Endothelial cell of umbilical vein (primary cell): ENCODE data around the gene TARBP1.

Experiments used
- EZH2 ChIP-seq: IDR thresholded peaks from 2 replicates; pipeline ENCODE4 v1.6.1; 2012; ENCODE audit warnings: borderline replicate concordance, low read depth, mild to moderate bottlenecking, moderate library complexity, low read length, inconsistent platforms; ENCODE audit not compliant: severe bottlenecking
- FOS ChIP-seq: IDR thresholded peaks from 2 replicates; pipeline ENCODE4 v1.6.1; 2011; ENCODE audit warnings: mild to moderate bottlenecking, low read length, moderate library complexity, borderline replicate concordance; ENCODE audit not compliant: insufficient read depth
- GATA2 ChIP-seq: IDR thresholded peaks from 2 replicates; pipeline ENCODE4 v1.7.0; 2011; ENCODE audit warnings: low read depth, mild to moderate bottlenecking, moderate library complexity, mixed read lengths, low read length; ENCODE audit not compliant: insufficient read length, insufficient read depth
- JUN ChIP-seq: IDR thresholded peaks from 2 replicates; pipeline ENCODE4 v1.6.1; 2011; ENCODE audit warnings: borderline replicate concordance, low read depth; ENCODE audit not compliant: insufficient read length, insufficient read depth
- MYC ChIP-seq: IDR thresholded peaks from one replicate; pipeline ENCODE4 v1.6.1; 2011; ENCODE audit warnings: mild to moderate bottlenecking, low read depth, low read length
- POLR2A ChIP-seq: IDR thresholded peaks from 2 replicates; pipeline ENCODE4 v1.6.1; 2012; ENCODE audit warnings: low read depth, mild to moderate bottlenecking, control low read depth, low read length
- POLR2AphosphoS5 ChIP-seq: IDR thresholded peaks from 2 replicates; pipeline ENCODE4 v1.6.1; 2012; ENCODE audit warnings: low read depth, mild to moderate bottlenecking, control low read depth, low read length, moderate library complexity; ENCODE audit not compliant: insufficient read depth
- TF ChIP-seq, protein P1 (sequence below), 2 donors: IDR thresholded peaks; 1 replicate in 1 of 2; 2 replicates in 1 of 2; pipeline ENCODE4 v1.5.1; 2011; ENCODE audit warnings: low read length in 2 of 2, mild to moderate bottlenecking in 2 of 2, moderate library complexity in 2 of 2, control low read depth in 1 of 2, inconsistent platforms in 1 of 2, low read depth in 1 of 2; ENCODE audit not compliant: insufficient read depth in 1 of 2; ENCODE audit errors: extremely low read depth in 1 of 2
- TF ChIP-seq, protein P2 (sequence below): IDR thresholded peaks from 2 replicates; pipeline ENCODE4 v1.6.1; 2011; ENCODE audit not compliant: insufficient read depth, insufficient read length

DNA sequence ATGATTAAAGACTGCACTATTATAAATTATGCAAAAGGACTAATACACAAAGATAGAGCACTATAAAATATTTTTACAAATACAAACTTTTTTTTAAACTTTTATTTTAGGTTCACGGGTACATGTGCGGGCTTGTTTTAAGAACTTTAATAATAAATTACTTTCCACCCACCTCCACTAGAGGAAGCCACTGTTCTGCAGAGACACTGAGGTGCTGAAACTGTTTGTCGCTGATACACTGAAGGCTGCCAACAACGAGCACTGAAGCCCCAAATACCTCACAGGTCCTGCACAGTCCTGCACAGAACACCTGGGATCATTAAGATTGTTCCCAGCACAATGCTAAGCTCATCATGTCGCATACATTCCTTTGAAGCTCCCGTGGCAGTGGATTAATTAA is 85.8 kb downstream of the TARBP1 start:
- TF ChIP-seq JUN = no peak
- TF ChIP-seq, protein P1, sequence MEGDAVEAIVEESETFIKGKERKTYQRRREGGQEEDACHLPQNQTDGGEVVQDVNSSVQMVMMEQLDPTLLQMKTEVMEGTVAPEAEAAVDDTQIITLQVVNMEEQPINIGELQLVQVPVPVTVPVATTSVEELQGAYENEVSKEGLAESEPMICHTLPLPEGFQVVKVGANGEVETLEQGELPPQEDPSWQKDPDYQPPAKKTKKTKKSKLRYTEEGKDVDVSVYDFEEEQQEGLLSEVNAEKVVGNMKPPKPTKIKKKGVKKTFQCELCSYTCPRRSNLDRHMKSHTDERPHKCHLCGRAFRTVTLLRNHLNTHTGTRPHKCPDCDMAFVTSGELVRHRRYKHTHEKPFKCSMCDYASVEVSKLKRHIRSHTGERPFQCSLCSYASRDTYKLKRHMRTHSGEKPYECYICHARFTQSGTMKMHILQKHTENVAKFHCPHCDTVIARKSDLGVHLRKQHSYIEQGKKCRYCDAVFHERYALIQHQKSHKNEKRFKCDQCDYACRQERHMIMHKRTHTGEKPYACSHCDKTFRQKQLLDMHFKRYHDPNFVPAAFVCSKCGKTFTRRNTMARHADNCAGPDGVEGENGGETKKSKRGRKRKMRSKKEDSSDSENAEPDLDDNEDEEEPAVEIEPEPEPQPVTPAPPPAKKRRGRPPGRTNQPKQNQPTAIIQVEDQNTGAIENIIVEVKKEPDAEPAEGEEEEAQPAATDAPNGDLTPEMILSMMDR (IDR thresholded peaks at IDR 0.05; ENCODE audit: extremely low read depth in 1 of 2, insufficient read depth in 1 of 2, low read depth in 1 of 2, low read length in 2 of 2) = no peak
- no peak for TF ChIP-seq EZH2
- no peak for TF ChIP-seq POLR2AphosphoS5
- no peak for TF ChIP-seq POLR2A
- no peak for TF ChIP-seq GATA2
- TF ChIP-seq, protein P2, sequence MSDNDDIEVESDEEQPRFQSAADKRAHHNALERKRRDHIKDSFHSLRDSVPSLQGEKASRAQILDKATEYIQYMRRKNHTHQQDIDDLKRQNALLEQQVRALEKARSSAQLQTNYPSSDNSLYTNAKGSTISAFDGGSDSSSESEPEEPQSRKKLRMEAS = no peak
- no peak for TF ChIP-seq FOS
- no peak for TF ChIP-seq MYC
